T-helper 1 cell (primary cell): ENCODE data around the gene ARF6.
"Not testable (repeated sequence)": the region's sequence is repeated elsewhere in the genome, so short reads cannot be mapped to it uniquely, and the experiment has no call there.

Source experiments
- DNase-seq, 5 donors: peaks; one replicate each; pipeline ENCODE4 v3.0.0-alpha.2; 2012 to 2020

The ARF6 gene

GRCh38 chr14:49907186-49907585, 14.3 kb downstream of the ARF6 start:
- DNase-seq = no peak

- DNase-seq = no peak
Observed at GRCh38 chr14:49908433-49908782, 15.5 kb downstream of the ARF6 start.

- DNase-seq = no peak
Observed at GRCh38 chr14:49909016-49909415, 16.1 kb downstream of the ARF6 start.

- DNase-seq = no peak
Observed at GRCh38 chr14:49915085-49915484, 22.2 kb downstream of the ARF6 start.

GRCh38 chr14:49918706-49919105, 25.8 kb downstream of the ARF6 start:
- no peak for DNase-seq

DNA sequence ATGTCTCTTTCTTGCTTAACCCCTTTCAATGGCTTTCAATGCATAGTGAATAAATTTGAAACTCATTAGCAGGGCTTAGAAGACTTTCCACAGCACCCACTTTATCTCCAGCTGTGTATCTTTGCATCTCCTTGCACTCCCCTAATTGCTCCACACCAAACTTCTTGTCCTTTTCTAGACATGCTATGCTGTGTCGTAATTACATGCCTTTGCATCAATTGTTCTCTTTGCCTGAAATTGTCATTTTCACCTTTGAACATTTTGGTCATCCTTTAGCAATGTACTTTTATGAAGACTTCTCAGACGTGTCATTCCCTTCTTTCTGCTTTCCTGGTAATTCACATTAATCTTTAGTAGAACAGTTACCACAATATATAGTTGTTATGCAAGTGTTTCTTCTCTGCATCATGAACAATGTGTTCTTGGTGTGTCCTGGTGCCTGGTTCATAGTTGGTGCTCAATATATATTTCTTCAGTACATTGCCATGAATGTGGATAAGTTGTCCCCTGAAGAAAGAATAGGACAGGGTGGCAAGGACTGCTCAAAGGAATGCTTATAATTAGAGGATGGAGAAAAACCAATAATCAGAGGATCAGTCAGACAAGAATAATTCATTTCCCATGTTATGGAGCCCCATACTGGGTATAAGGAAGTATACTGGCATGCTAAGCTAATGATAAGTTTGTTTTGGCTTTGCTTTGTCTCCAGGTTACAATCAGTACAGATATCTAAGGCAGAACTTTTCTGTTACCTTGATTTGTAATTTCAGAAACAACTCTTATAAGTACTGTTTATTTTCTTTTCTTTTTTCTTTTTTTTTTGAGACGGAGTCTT, 27.2 kb downstream of the ARF6 start:
- no peak for DNase-seq

DNA sequence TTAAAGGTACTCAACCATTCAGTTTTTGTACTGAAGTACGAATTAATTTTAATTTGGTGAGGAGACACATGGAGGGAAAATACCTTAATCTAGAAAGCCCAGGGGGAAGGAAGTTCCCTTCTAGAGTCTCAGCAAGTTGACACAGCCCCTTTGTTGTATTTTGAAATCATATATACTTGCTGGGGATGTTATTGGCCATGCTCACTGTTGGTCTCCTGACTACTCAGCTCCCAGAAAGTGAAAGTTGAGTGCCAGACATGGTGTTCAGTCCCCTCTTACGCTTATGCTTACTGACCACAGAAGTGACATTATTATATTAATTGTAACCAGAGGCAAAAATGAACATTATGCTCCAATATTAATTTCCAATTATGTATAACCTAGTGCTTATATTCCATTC, 28.1 kb downstream of the ARF6 start:
- no peak for DNase-seq

GRCh38 chr14:49921401-49921800, 28.5 kb downstream of the ARF6 start:
- no peak for DNase-seq

DNA sequence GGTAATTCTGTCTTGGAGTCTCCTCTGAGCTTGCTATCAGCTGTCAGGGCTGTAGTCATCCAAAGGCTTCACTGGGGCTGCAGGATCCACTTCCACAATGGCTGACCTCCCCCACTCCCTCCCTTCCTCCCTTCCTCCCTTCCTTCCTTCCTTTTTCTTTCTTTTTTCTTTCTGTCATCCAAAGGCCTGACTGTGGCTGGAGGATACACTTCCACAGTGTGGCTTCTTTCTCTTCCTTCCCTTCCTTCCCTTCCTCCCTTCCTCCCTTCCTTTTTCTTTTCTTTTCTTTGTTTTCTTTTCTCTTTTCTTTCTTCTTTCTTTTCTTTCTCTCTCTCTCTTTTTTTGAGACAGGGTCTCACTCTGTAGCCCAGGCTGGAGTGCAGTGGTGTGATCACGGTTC, 30.6 kb downstream of the ARF6 start:
- DNase-seq = no peak

DNA sequence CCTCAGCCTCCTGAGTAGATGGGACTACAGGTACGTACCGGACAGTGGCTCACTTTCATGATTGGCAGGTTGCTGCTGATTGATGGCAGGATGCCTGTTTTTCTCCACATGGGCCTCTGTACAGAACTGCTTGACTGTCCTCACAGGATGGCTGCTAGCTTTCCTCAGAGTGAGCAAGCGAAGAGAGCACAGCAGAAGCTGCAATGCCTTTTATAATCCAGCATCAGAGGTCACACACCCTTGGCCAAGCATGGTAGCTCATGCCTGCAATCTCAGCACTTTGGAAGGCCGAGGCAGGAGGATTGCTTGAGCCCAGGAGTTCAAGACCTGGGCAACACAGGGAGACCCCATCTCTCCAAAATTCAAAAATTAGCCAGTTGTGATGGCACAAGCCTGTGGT, 31.0 kb downstream of the ARF6 start:
- no peak for DNase-seq

DNA sequence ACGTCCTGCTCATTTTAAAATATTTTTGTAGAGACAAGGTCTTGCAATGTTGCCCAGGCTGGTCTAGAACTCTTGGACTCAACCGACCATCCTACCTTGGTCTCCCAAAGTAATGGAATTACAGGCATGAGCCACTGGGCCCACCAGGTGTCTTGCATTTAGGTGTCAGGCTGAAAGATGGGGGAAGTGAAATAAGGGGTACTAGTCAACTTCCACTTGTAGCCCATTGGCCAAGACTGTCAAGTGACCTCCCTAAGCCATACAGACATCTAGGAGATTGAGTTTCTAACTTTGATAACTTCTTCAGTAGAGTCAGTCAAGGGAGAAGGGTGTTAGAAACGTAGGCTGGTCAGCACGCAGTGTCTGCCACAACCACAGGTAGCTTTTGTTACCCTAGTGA, 32.0 kb downstream of the ARF6 start:
- DNase-seq = no peak

DNA sequence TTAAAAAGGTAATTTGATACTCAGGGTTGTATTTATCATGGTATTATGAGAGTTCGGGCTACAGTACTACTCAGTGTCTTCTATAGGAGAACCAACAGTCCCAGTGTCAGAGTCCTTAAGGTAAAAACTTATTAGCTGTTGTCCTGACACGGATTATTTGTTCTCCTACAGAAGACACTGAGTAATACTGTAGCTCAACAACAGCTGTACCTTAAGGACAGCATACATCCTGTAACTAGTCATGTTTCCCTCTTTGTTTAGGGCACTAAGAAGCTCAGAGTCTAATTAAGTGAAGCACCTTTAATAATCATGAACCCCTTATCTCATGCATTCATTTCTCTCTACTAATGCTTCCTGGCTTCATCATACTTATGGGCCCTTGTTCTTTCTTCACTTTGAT, 33.9 kb downstream of the ARF6 start:
- no peak for DNase-seq

- no peak for DNase-seq
Observed at GRCh38 chr14:49928015-49928414, 35.1 kb downstream of the ARF6 start.

GRCh38 chr14:49930720-49931119, 37.8 kb downstream of the ARF6 start:
- no peak for DNase-seq

DNA sequence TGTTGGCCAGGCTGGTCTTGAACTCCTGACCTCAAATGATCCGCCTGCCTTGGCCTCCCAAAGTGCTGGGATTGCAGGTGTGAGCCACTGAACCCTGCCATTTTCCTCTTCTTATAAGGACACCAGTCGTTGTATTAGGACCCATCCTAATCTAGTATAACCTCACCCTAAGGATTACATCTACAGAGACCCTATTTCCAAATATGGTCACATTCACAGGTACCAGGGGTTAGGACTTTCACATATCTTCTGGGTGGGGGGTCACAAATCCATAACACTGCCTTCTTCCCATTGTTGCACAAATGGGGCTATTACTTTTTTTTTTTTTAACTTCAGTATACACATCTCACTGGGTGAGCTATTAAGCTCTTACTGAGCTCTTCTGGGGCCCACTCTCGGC, 38.6 kb downstream of the ARF6 start:
- no peak for DNase-seq

DNA sequence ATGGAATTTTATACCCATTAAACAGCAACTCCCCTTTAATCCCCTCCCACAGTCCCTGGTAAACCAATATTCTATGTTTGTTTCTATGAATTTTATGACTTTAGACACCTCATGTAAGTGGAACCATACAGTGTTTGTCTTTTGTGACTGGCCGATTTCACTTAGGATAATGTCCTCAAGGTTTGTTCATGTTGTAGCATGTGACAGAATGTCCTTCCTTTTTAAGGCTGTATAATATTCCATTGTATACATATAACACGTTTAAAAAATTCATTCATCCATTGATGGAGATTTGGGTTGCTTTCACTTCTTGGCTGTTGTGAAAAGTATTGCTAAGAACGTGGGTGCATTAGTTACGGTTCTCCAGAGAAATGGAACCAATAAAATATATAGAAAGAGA, 40.2 kb downstream of the ARF6 start:
- no peak for DNase-seq

GRCh38 chr14:49933704-49934103, 40.8 kb downstream of the ARF6 start:
- no peak for DNase-seq

DNA sequence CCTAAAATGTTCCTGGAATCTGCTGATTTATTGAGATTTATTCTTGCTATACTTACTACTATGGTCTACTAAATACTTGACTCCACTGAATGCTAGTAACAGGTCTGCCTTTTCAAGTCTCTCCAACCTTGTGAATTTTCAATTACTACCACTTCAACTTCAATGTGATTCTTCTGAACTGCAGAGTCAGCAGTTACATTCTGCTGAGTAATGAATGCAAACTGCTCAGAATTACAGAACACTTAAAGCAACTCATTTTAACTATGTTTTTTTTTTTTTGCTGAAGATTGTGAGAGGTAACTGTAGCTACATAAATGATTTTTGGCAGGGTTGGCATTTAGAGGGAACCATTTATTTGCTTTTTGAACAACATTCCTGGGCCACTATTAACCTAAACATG, 41.8 kb downstream of the ARF6 start:
- no peak for DNase-seq

DNA sequence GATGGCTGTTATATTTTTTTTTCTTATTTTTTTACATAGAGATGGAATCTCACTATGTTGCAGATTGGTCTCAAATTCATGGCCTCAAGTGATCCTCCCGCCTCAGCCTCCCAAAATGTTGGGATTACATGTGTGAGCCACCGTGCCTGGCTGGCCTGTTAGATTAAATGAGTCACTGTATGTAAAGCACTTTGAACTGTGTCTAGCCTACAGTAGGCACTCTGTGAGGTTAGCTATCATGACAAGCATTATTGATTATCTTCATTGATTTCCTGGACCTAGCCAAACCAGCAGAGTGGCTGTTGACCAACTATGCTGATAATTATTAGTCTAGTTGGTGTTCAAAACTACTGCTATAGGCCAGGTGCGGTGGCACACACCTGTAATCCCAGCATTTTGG, 42.6 kb downstream of the ARF6 start:
- no peak for DNase-seq

GRCh38 chr14:49936246-49936645, 43.4 kb downstream of the ARF6 start:
- DNase-seq = not testable (repeated sequence)

GRCh38 chr14:49936882-49937281, 44.0 kb downstream of the ARF6 start:
- not testable (repeated sequence) for DNase-seq

GRCh38 chr14:49939215-49939614, 46.3 kb downstream of the ARF6 start:
- not testable (repeated sequence) for DNase-seq

- no peak for DNase-seq
Observed at GRCh38 chr14:49939884-49940510, 47.1 kb downstream of the ARF6 start.

DNA sequence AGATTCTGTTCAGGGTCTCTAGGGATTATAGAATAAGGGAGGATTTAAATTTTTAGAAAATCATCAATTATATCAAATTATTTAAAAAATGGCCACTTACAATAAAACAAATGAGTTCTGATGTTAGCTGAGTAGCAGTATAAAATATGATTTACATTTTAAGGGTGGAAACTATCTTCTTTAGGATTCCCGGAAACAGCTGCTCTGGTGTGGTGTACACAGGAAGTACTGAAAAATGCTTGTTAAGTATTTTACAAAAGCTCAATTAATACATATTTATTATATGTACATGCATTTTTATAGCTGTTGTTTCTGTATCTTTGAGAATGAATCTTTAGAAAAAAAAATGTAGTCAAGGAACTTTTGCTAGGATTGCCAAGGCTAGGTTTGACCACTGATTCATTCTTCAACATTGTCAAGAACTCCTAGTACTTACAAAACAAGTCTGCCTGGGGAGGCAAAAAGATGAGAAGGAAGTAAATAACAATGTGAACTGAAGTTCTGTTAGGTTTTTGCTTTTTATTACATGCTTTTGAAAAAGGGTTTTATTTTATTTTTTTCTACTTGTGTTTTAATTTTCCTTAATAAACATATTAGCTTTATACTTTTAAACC, 48.0 kb downstream of the ARF6 start:
- DNase-seq = peak in 2 of 5 donors; percentile 21 to 68
